Tibial artery (tissue), 4 donors: ENCODE results near the gene LAMB1.
"Not testable (repeated sequence)": the region's sequence is repeated elsewhere in the genome, so short reads cannot be mapped to it uniquely, and the experiment has no call there.

ENCODE experiments used
- DNase-seq, 2 donors: peaks; one replicate each; pipeline ENCODE4 v3.0.0-alpha.2; 2019
- H3K27ac ChIP-seq, 2 donors: fragments of 200-600 bp; sonication (generic) in 1 of 2; 1 replicate in 1 of 2; 2 replicates in 1 of 2; pipeline ENCODE4 v1.5.1; 2018 to 2019; ENCODE audit warnings: mild to moderate bottlenecking in 1 of 2
- H3K27me3 ChIP-seq, 2 donors: fragments of 200-600 bp; sonication (generic) in 1 of 2; one replicate each; pipeline versions ENCODE4 v1.5.1 to v1.6.0; 2016 to 2019
- H3K36me3 ChIP-seq, 3 donors: fragments of 200-600 bp; sonication (generic) in 2 of 3; one replicate each; pipeline ENCODE4 v1.5.1; 2016 to 2019; ENCODE audit warnings: mild to moderate bottlenecking in 2 of 3
- H3K4me1 ChIP-seq, 4 donors: fragments of 200-600 bp; sonication (generic) in 2 of 4; 1 replicate in 3 of 4; 2 replicates in 1 of 4; pipeline ENCODE4 v1.5.1; 2016 to 2019
- H3K4me3 ChIP-seq, 2 donors: fragments of 200-600 bp; sonication (generic) in 1 of 2; 1 replicate in 1 of 2; 2 replicates in 1 of 2; pipeline ENCODE4 v1.5.1; 2018 to 2019; ENCODE audit warnings: mild to moderate bottlenecking in 2 of 2
- H3K9me3 ChIP-seq, 3 donors: fragments of 200-600 bp; sonication (generic) in 1 of 3; one replicate each; pipeline ENCODE4 v1.5.1; 2016 to 2019
- intact Hi-C: fragments of 100-400 bp; cut with DNase I; formaldehyde crosslinking; loops from one replicate; pipeline ENCODE4 v1.15.0; 2023; ENCODE audit warnings: low total_unique reads
- TF ChIP-seq, protein P1 (sequence below), 2 experiments: fragments of 200-600 bp in 1 of 2; fragments of 450-650 bp in 1 of 2; IDR thresholded peaks; one replicate each; pipeline ENCODE4 v1.5.1; 2017 to 2019; ENCODE audit warnings: antibody characterized with exemption in 2 of 2, mild to moderate bottlenecking in 1 of 2, moderate library complexity in 1 of 2

Gene LAMB1

DNA sequence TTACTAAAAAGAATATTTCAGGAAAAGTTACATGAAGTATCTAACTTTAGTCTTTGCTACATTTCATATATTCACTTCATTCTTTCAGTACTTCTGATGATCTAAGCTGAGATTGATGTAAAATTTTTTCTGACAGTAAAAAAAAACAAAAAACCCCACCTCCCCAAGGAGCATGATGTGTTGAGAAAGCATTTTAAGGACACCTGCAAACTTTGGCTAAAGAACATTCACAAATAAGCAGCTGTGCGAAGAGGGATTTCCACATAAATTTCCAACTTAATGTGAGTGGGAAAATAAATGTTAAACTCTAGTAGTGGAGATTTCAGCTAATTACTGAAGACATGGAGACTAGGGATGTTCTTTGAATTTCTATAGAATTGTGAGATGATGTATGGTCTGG lies 76.5 kb downstream of the LAMB1 start:
- Histone ChIP-seq H3K9me3 (no peaks in the 10 kb centered on the region), H3K4me1 (no peaks in the 10 kb centered on the region), H3K4me3 (no peak overlapping the region), H3K27me3 (no peaks in the 10 kb centered on the region), H3K27ac (no peak overlapping the region), H3K36me3 (peaks cover 27 to 99% (median 70%) of the 10 kb centered on the region in 3 donors)
- TF ChIP-seq, protein P1, sequence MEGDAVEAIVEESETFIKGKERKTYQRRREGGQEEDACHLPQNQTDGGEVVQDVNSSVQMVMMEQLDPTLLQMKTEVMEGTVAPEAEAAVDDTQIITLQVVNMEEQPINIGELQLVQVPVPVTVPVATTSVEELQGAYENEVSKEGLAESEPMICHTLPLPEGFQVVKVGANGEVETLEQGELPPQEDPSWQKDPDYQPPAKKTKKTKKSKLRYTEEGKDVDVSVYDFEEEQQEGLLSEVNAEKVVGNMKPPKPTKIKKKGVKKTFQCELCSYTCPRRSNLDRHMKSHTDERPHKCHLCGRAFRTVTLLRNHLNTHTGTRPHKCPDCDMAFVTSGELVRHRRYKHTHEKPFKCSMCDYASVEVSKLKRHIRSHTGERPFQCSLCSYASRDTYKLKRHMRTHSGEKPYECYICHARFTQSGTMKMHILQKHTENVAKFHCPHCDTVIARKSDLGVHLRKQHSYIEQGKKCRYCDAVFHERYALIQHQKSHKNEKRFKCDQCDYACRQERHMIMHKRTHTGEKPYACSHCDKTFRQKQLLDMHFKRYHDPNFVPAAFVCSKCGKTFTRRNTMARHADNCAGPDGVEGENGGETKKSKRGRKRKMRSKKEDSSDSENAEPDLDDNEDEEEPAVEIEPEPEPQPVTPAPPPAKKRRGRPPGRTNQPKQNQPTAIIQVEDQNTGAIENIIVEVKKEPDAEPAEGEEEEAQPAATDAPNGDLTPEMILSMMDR (IDR thresholded peaks at IDR 0.05) = no peak
- intact Hi-C loops = no loop called here
- DNase-seq = no peak

DNA sequence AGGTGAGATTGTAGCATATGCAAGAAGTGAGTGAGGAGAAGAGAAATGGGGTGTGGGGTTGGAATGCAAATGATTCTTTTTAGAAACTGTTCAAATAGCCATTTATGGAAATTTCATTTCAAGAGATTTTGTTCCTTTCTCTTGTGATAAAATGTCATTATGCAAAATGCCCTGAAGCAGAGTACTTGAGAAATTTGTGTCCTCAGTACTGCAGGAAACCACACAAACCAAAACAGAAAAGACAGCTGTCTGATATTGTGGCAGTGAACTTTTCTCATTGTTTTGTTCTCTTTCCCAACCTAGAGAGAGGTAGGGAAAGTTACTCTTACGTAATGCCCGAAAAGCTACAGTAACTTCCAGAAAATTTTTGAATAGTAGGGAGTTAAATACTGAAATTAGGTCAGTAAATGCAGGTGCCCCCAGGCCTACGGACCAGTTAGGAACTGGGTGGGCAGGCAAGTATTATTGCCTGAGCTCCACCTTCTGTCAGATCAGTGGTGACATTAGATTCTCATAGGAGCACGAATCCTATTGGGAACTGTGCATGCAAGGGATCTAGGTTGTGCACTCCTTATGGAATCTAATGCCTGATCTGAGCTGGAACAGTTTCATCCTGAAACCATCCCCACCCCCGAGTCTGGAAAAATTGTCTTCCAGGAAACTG lies 78.0 kb downstream of the LAMB1 start:
- Histone ChIP-seq H3K36me3 (peaks cover 22 to 96% (median 71%) of the 10 kb centered on the region in 3 donors), H3K27me3 (no peaks in the 10 kb centered on the region), H3K9me3 (no peaks in the 10 kb centered on the region), H3K4me1 (no peaks in the 10 kb centered on the region), H3K27ac (no peak overlapping the region), H3K4me3 (no peak overlapping the region)
- no peak for DNase-seq
- TF ChIP-seq, protein P1 (IDR thresholded peaks at IDR 0.05) = no peak
- intact Hi-C loops = no loop called here

DNA sequence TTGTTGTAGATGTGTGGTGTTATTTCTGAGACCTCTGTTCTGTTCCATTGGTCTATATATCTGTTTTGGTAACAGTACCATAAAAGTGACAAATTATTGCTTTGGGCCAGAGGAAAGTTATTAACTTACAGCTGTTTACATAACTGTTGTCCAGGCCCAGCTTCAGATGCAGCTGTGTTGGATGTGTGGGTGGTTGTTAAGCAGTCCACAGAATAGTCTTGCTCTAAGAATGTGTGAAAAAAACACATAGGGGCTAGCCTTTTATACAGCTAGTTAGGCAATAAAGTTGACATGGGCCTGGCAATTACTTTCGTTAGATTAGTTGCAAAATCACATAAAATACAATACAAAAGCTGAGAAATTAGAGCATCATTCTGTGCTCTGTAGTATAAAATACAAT lies 80.1 kb downstream of the LAMB1 start:
- H3K36me3 ChIP-seq = peaks cover 39 to 93% (median 72%) of the 10 kb centered on the region in 3 donors
- DNase-seq = no peak
- intact Hi-C loops = no loop called here

DNA sequence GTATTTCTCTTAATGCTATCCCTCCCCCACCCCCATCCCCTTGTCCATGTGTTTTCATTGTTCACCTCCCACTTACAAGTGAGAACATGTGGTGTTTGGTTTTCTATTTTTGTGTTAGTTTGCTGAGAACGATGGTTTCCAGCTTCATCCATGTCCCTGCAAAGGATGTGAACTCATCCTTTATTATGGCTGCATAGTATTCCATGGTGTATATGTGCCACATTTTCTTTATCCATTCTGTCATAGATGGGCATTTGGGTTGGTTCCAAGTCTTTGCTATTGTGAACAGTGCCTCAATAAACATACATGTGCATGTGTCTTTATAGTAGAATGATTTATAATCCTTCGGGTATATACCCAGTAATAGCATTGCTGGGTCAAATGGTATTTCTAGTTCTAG lies 81.1 kb downstream of the LAMB1 start:
- H3K4me1 ChIP-seq, intact Hi-C loops, H3K4me3 ChIP-seq, H3K9me3 ChIP-seq, DNase-seq, H3K27ac ChIP-seq, H3K27me3 ChIP-seq: not testable (repeated sequence)
- H3K36me3 ChIP-seq = peaks cover 49 to 93% (median 72%) of the 10 kb centered on the region in 3 donors

More for the DNA sequence above, 80.1 kb downstream of the LAMB1 start:
- Histone ChIP-seq H3K27ac (no peak overlapping the region), H3K4me1 (no peaks in the 10 kb centered on the region), H3K9me3 (no peaks in the 10 kb centered on the region), H3K27me3 (no peaks in the 10 kb centered on the region), H3K4me3 (no peak overlapping the region)
- TF ChIP-seq, protein P1 (IDR thresholded peaks at IDR 0.05) = no peak

DNA sequence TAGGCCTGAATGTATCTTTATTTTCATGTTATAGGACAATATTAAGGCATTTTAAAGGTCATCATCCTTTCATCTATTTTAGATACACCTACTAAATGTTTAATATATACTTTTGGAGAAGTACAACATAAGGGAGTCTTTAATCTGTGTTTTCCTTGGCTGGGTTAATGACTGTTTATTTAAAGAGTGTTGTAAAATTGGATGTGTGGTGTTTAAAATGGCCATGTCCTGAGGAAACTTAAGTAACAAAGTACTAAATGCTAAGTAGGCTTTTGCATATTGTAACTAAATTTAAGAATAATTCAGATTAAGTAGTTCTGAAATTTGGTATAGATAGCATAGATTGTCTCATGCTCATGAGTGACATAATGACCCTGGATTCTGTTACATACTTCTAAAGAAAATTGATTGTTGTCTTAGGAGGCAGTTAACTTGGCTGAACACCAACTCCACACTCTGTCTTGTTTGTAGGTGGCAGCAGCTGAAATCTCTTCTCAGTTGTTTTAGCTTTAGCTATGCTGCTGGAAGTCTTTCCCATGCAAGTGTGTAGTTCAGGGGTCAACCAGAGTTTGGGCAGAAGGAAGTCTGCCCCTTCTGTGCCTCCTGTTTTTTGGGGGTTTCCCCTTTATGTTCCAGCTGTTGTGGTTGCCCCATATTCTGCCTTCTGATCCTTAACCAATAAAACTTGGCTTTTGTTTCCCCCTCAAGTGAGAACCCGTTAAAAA lies 82.8 kb downstream of the LAMB1 start:
- intact Hi-C loops = no loop called here
- no peaks in the 10 kb centered on the region for H3K9me3 ChIP-seq
- H3K27ac ChIP-seq = no peak overlapping the region
- H3K27me3 ChIP-seq = no peaks in the 10 kb centered on the region
- H3K4me3 ChIP-seq = no peak overlapping the region
- peaks cover 63 to 87% (median 75%) of the 10 kb centered on the region in 3 donors for H3K36me3 ChIP-seq
- TF ChIP-seq, protein P1 (IDR thresholded peaks at IDR 0.05) = no peak
- no peak for DNase-seq
- H3K4me1 ChIP-seq = no peaks in the 10 kb centered on the region

DNA sequence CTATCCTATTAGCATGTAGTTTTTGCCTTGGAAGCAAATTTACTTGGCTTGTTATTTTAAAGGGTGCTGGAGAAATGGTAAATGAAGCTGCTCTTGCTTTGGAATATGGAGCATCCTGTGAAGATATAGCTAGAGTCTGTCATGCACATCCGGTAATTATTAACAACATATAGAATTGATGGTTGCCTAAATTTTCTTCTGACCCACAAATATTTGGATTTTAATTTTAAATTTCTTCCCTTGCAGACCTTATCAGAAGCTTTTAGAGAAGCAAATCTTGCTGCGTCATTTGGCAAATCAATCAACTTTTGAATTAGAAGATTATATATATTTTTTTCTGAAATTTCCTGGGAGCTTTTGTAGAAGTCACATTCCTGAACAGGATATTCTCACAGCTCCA lies 84.0 kb downstream of the LAMB1 start:
- TF ChIP-seq, protein P1 (IDR thresholded peaks at IDR 0.05) = no peak
- Histone ChIP-seq H3K4me1 (no peaks in the 10 kb centered on the region), H3K4me3 (no peak overlapping the region), H3K27ac (no peak overlapping the region), H3K27me3 (no peaks in the 10 kb centered on the region), H3K36me3 (peaks cover 59 to 80% (median 74%) of the 10 kb centered on the region in 3 donors), H3K9me3 (no peaks in the 10 kb centered on the region)
- no peak for DNase-seq
- intact Hi-C loops = no loop called here
